ENCODE data around the gene DLK1. TPM values are rescaled to one million over a fixed set of nuclear protein-coding genes. Genes with fewer than 3 reads are reported as not detected.

The DLK1 gene
- polyA plus RNA-seq, 12 donors, result 1,182 to 2,893 (median 1,902) TPM

- DNase-seq, result no peak
These were observed 35.2 kb upstream of the DLK1 start for GRCh38 chr14:100691395-100692056.

GRCh38 chr14:100692256-100692655 lies 34.4 kb upstream of the DLK1 start:
- DNase-seq, result no peak

- DNase-seq, result no peak
These were observed 33.7 kb upstream of the DLK1 start for GRCh38 chr14:100692859-100693558.

- DNase-seq, result no peak
These were observed 32.7 kb upstream of the DLK1 start for GRCh38 chr14:100693877-100694578.

- DNase-seq, result no peak
These were observed 31.9 kb upstream of the DLK1 start for GRCh38 chr14:100694579-100695422.

GRCh38 chr14:100695423-100695738 lies 31.3 kb upstream of the DLK1 start:
- DNase-seq, result no peak

GRCh38 chr14:100696008-100696407 lies 30.7 kb upstream of the DLK1 start:
- no peak for DNase-seq

GRCh38 chr14:100696590-100696989 lies 30.1 kb upstream of the DLK1 start:
- no peak for DNase-seq

- no peak for DNase-seq
These were observed 28.6 kb upstream of the DLK1 start for GRCh38 chr14:100698066-100698465.

GRCh38 chr14:100698666-100699448 lies 27.8 kb upstream of the DLK1 start:
- DNase-seq, result no peak

- no peak for DNase-seq
These were observed 25.4 kb upstream of the DLK1 start for GRCh38 chr14:100701314-100701713.

GRCh38 chr14:100702590-100702989 lies 24.1 kb upstream of the DLK1 start:
- no peak for DNase-seq

- DNase-seq, result no peak
These were observed 23.1 kb upstream of the DLK1 start for GRCh38 chr14:100703386-100704220.

GRCh38 chr14:100706200-100706599 lies 20.5 kb upstream of the DLK1 start:
- DNase-seq, result no peak

GRCh38 chr14:100706860-100707259 lies 19.8 kb upstream of the DLK1 start:
- DNase-seq, result no peak

- DNase-seq, result peak; percentile 93
These were observed 18.0 kb upstream of the DLK1 start for GRCh38 chr14:100708425-100709288.

GRCh38 chr14:100709289-100710284 lies 17.1 kb upstream of the DLK1 start:
- peak; percentile 63 for DNase-seq

GRCh38 chr14:100710391-100710790 lies 16.3 kb upstream of the DLK1 start:
- DNase-seq, result no peak
